Gastrocnemius medialis (tissue), 4 donors: ENCODE measurements around the gene GOLGA6L7. TPM values are rescaled to one million over a fixed set of nuclear protein-coding genes. Genes with fewer than 3 reads are reported as not detected.

ENCODE experiments used
- ATAC-seq, 2 donors: fragments of 150-250 bp; one replicate each; pipeline ENCODE4 v1.9.1; 2016
- DNase-seq, 2 donors: peaks; one replicate each; pipeline ENCODE4 v3.0.0-alpha.2; 2019
- H3K27ac ChIP-seq, 4 donors: fragments of 200-600 bp; sonication (generic); 1 replicate in 1 of 4; 2 replicates in 3 of 4; pipeline ENCODE4 v1.5.1; 2016 to 2018; ENCODE audit warnings: mild to moderate bottlenecking in 2 of 4, moderate library complexity in 1 of 4
- H3K27me3 ChIP-seq, 3 donors: fragments of 200-600 bp; sonication (generic) in 2 of 3; 1 replicate in 1 of 3; 2 replicates in 2 of 3; pipeline versions ENCODE4 v1.5.1 to v1.6.0; 2016 to 2019; ENCODE audit warnings: mild to moderate bottlenecking in 1 of 3, moderate library complexity in 1 of 3
- H3K36me3 ChIP-seq, 2 donors: fragments of 200-600 bp; sonication (generic) in 1 of 2; one replicate each; pipeline ENCODE4 v1.5.1; 2017 to 2018
- H3K4me1 ChIP-seq, 2 donors: fragments of 200-600 bp; sonication (generic) in 1 of 2; one replicate each; pipeline ENCODE4 v1.5.1; 2016 to 2017; ENCODE audit warnings: mild to moderate bottlenecking in 2 of 2
- H3K4me3 ChIP-seq, 4 donors: fragments of 200-600 bp; sonication (generic) in 3 of 4; 1 replicate in 1 of 4; 2 replicates in 3 of 4; pipeline ENCODE4 v1.5.1; 2016 to 2019; ENCODE audit warnings: mild to moderate bottlenecking in 2 of 4
- H3K9me3 ChIP-seq, 3 donors: fragments of 200-600 bp; sonication (generic) in 2 of 3; 1 replicate in 1 of 3; 2 replicates in 2 of 3; pipeline ENCODE4 v1.5.1; 2016 to 2019
- POLR2A ChIP-seq, 2 donors: fragments of 450-650 bp; IDR thresholded peaks; one replicate each; pipeline ENCODE4 v1.6.1; 2017; ENCODE audit warnings: antibody characterized with exemption in 2 of 2, mild to moderate bottlenecking in 2 of 2, moderate library complexity in 2 of 2
- in situ Hi-C, 4 donors: fragments of 200-750 bp; cut with MboI; loops; one replicate each; pipeline versions ENCODE4 v1.15.0 to v1.8.0; 2017; ENCODE audit warnings: low sequenced_read_pairs in 4 of 4
- intact Hi-C: fragments of 100-400 bp; cut with DNase I; formaldehyde crosslinking; loops from one replicate; pipeline ENCODE4 v1.15.1; 2023; ENCODE audit warnings: low total_unique reads
- total RNA-seq, 4 donors: library from RNA; depleted of rRNA; stranded (reverse); fragments of >200 nt; gene quantifications; one replicate each; pipeline versions ENCODE4 v1.1.0 to v1.2.3, GENCODE V29; 2016
- TF ChIP-seq, protein P1 (sequence below), 5 experiments: fragments of 450-650 bp in 3 of 5; fragments of 200-600 bp in 2 of 5; sonication (generic) in 2 of 5; IDR thresholded peaks in 4 of 5; conservative IDR thresholded peaks in 1 of 5; 1 replicate in 4 of 5; 2 replicates in 1 of 5; pipeline ENCODE4 v1.5.1; 2016 to 2019; ENCODE audit warnings: antibody characterized with exemption in 5 of 5, mild to moderate bottlenecking in 3 of 5, moderate library complexity in 3 of 5

The GOLGA6L7 gene
- total RNA-seq, 4 donors from 2014 or later, result not detected

DNA sequence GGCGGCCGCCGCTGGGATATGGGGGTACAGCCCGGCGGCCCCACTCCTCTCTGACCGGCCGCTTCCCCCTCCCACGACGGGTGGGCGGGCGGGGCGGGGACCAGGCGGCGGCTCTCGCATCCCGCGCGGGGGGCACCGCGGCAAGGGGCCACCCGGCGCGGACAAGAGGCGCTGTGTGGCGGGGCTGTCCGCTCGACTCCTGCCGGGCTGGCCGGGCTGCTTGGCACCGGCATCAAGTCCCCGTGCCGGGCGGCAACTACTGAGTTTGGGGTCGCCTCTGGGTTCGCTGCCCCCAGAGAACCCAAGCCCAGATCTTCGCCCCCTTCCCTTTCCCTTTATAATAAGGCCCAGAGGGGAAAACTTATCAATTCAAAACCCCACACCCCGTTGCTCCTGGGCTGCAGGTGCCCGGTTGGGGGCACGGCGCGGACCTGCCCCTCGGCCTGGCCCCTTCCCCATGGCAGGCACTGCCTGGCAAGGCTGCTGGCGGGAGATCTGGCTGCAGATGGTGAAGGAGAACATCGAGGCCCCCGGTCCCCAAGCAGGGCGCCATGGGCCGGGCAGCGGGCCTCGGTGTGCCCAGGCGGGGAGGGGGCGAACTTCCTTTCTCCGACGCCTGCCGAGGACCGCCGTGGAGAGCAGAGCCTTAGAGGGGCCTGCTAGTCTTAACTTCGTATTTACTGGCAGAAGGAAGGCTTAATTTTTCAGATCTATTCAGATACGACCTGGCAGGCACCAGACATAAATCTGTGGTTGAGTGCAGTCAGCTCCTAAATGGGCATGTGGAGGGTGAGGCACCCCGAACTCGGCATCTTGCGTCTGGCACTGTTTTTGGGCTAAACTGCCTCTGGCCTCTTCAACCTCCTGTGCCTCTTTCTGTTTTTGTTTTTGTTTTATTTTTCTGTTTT is 38.2 kb upstream of the GOLGA6L7 start:
- intact Hi-C loops, result no loop called here

DNA sequence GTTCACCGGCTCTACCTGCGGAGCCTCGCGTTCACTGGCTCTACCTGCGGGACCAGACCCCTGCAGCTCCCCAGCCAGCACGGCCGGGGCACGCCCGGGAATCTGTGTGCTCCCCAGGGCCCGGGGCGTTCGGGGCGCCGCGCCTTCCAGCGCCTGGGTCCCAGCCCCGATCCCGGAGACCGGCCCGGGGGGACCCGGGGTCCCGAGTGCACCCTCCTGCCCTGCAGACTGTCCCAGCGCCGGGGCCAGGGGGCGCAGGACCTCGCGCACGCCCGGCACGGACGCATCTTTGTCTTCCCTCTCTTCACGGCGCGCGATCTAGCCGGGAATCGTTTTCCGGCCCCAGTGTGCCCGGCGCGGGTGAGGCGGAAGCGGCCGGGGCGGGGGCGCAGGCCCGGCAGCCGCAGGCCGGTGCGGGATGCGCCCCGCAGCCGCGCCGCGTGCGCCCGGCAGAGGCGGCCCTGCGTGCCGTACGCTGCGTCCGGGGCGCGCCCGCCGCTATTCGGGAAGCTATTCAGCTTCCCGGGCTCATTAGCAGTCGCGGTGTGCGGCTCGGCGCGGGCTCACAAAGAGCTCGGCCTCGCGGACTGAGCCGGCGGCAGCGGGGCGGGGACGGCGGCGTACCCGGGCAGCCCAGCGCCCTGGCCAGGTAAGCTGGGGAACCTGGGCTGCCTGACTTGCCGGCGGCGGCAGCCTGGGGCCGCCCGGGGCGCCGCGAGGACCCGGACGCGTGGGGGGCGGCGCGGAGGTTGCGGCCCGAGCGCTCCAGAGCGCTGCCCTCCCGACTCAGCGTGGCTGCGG is 37.4 kb upstream of the GOLGA6L7 start, which contains the start of gene APBA2:
Gene APBA2, plus strand, starts transcription at position 345 of the 801 bp plus-strand sequence. CDS start 167,911 bp downstream, outside the sequence.
- in situ Hi-C loops, result no loop called here
- no peaks in the 10 kb centered on the region for H3K4me1 ChIP-seq
- ATAC-seq, result no peak
- peak within 1 kb of the TSS in 2 of 4 donors; percentile 28 to 32 for H3K4me3 ChIP-seq
- H3K36me3 ChIP-seq, result no peaks in the 10 kb centered on the region
- no peak for DNase-seq
- H3K9me3 ChIP-seq, result no peaks in the 10 kb centered on the region
- no peak for TF ChIP-seq POLR2A (IDR thresholded peaks at IDR 0.05)
- TF ChIP-seq, protein P1, sequence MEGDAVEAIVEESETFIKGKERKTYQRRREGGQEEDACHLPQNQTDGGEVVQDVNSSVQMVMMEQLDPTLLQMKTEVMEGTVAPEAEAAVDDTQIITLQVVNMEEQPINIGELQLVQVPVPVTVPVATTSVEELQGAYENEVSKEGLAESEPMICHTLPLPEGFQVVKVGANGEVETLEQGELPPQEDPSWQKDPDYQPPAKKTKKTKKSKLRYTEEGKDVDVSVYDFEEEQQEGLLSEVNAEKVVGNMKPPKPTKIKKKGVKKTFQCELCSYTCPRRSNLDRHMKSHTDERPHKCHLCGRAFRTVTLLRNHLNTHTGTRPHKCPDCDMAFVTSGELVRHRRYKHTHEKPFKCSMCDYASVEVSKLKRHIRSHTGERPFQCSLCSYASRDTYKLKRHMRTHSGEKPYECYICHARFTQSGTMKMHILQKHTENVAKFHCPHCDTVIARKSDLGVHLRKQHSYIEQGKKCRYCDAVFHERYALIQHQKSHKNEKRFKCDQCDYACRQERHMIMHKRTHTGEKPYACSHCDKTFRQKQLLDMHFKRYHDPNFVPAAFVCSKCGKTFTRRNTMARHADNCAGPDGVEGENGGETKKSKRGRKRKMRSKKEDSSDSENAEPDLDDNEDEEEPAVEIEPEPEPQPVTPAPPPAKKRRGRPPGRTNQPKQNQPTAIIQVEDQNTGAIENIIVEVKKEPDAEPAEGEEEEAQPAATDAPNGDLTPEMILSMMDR (IDR thresholded peaks at IDR 0.05 in 4 of 5, conservative IDR thresholded peaks at IDR 0.05 in 1 of 5), result no peak
- intact Hi-C loops, result no loop called here
- no peak within 1 kb of the TSS for H3K27ac ChIP-seq
- H3K27me3 ChIP-seq, result peaks cover 14 to 26% (median 19%) of the 10 kb centered on the region in 3 donors

More for the DNA sequence above, 38.2 kb upstream of the GOLGA6L7 start:
- in situ Hi-C loops, result no loop called here
- Histone ChIP-seq H3K9me3 (no peaks in the 10 kb centered on the region), H3K27me3 (peaks cover 14 to 26% (median 19%) of the 10 kb centered on the region in 3 donors), H3K36me3 (no peaks in the 10 kb centered on the region), H3K4me1 (no peaks in the 10 kb centered on the region), H3K27ac (no peak overlapping the region), H3K4me3 (peak overlapping the region in 2 of 4 donors; percentile 28 to 32)
- ATAC-seq (no peak), DNase-seq (no peak)
- TF ChIP-seq, protein P1 (IDR thresholded peaks at IDR 0.05 in 4 of 5, conservative IDR thresholded peaks at IDR 0.05 in 1 of 5), result no peak
- TF ChIP-seq POLR2A (IDR thresholded peaks at IDR 0.05), result no peak

DNA sequence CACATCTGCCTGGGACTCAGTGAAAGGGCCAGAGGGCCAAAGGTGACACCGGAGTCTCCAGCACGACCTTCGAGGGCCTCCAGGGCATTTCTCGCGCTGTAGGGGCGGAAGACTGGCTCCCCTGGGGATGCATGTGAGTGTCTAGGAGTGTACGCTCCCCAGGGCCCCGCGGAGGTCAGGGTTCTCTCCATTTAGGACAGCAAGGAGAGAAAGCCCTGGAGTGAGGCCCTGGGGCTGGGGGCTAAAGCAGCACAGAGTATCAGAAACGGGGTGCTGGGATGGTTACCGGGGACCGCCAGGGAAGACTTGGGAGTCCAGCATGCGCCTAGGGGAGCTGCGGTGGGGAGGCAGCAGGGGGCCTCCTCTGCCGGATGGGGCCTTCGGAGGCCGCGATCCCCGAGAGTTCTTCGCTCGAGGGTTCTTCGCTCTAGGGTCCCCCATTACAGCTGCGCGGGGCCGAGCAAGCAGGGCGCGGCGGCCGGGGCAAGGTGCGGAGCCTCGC is 36.7 kb upstream of the GOLGA6L7 start:
- no peak overlapping the region for H3K27ac ChIP-seq
- intact Hi-C loops (no loop called here), in situ Hi-C loops (no loop called here)
- H3K36me3 ChIP-seq, result no peaks in the 10 kb centered on the region
- ATAC-seq, result no peak
- DNase-seq, result no peak
- H3K4me1 ChIP-seq, result no peaks in the 10 kb centered on the region
- no peaks in the 10 kb centered on the region for H3K9me3 ChIP-seq
- peaks cover 14 to 26% (median 19%) of the 10 kb centered on the region in 3 donors for H3K27me3 ChIP-seq
- H3K4me3 ChIP-seq, result peak overlapping the region in 2 of 4 donors; percentile 28 to 29
- no peak for TF ChIP-seq POLR2A (IDR thresholded peaks at IDR 0.05)
- TF ChIP-seq, protein P1 (IDR thresholded peaks at IDR 0.05 in 4 of 5, conservative IDR thresholded peaks at IDR 0.05 in 1 of 5), result no peak

DNA sequence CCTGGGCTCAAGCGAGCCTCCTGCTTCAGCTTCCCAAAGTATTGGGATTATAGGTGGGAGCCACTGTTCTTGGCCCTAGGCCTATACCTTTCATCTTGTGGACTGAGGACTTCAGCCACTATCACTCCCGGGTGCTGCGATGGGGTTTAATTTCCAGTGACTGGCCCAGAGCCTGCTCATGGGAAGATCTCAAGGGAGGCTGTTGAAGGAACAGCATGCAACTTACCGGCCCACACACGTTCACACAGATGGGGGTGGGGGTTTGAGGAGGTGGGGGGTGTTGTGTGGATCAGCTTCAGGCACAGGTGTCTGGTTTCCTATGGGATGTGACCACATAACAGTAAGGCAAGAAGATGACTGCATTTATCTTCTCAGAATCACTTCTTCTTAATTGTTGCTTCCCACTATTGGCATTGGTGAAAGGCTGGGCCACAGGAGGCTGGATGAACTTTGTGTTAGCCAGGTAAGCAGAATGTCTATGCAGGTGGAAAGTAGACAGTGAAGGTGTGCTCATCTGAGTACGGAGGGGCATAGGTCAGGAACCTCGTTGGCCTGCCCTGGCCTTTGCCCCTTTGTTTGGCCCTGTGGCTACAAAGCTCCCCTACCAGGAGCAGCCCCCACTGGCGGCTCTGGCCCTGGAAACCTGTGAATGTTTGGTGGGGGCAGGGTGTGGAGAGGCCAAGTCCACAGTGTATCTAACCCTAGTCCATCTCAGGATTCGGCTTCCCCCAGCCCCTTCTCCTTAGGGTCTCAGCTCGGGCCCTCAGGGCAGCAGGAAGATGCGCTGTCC is 35.9 kb upstream of the GOLGA6L7 start:
- Histone ChIP-seq H3K4me3 (no peak overlapping the region), H3K27me3 (peaks cover 14 to 26% (median 19%) of the 10 kb centered on the region in 3 donors), H3K27ac (no peak overlapping the region), H3K4me1 (no peaks in the 10 kb centered on the region), H3K36me3 (no peaks in the 10 kb centered on the region), H3K9me3 (no peaks in the 10 kb centered on the region)
- TF ChIP-seq, protein P1 (IDR thresholded peaks at IDR 0.05 in 4 of 5, conservative IDR thresholded peaks at IDR 0.05 in 1 of 5), result no peak
- TF ChIP-seq POLR2A (IDR thresholded peaks at IDR 0.05), result no peak
- in situ Hi-C loops, result no loop called here
- ATAC-seq (no peak), DNase-seq (no peak)
- intact Hi-C loops, result no loop called here
